HG03139 (cell line): ENCODE data around the gene WNT5A.
"Not testable (repeated sequence)": the region's sequence is repeated elsewhere in the genome, so short reads cannot be mapped to it uniquely, and the experiment has no call there.

Source experiments
- ATAC-seq: cut with Tn5 transposase; IDR thresholded peaks from one replicate; pipeline ENCODE4 v1.9.1; 2021; ENCODE audit not compliant: unreplicated experiment

Gene WNT5A

DNA sequence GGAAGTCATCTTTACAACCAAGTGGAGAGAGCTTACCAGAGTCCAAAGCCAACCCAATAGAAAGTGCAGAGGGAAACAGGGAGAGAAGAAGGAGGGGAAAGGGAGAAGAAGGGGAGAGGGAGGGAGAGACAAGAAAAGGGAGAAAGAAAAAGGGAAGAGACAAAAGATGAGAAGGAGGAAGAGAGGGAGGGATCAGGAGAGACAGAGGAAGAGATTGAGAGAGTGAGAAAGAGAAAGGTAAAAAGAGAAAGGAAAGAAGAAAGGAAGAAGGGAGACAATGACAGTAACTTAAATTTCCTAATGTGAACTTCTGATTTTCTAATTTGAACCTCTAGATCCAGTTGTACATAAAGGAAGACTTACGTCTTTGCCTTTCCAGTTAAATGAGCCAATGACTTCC is 20.7 kb upstream of the WNT5A start:
- ATAC-seq = no peak

DNA sequence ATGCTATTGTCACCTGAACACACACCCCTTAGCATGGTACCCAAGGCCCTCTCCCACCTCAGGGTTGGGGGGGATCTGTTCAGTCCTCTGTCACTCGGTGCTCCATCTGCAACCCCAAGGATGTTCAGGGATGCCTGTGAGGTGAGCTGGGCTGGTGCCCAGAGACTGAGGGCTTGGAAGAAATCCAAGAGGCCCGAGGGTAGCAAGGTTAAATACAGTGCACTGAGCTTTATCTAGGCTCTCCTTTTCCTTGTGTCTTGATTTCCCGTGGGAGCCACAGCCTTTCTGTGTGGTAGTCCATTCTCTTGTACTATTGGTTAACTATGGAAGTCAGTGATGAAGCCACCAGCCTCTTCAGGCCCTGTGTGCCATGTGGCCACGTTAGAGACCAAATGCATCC is 18.7 kb upstream of the WNT5A start:
- no peak for ATAC-seq

DNA sequence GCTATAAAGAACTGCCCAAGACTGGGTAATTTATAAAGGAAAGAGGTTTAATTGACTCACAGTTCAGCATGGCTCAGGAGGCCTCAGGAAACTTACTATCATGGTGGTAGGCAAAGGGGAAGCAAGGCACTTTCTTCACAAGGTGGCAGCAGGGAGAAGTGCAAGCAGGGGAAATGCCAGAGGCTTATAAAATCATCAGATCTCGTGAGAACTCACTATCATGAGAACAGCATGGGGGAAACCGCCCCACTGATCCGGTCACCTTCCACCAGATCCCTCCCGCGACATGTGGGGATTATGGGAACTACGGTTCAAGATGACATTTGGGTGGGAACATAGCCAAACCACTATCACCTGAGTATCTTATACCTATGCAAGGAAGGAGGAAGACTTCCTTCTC is 18.0 kb upstream of the WNT5A start:
- ATAC-seq = not testable (repeated sequence)

DNA sequence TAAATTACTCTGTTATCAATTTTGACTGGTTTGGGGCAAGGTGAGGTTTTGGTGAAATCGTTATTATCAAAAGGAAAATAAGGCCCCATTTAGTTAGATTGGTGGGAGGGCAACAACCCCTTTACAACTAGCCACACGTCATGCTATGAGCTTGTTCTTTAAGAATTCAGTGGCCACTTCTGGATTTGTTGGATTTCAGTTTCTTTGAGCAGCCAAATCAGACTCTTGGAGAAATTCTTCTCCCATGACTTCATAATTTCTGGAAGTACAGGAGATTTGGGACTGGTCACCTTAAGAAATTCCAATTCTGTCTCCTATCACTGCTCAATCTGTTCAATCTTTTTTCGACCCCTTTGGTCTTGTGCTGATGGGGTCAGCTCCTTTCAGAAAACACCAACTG is 14.8 kb upstream of the WNT5A start:
- ATAC-seq = no peak

DNA sequence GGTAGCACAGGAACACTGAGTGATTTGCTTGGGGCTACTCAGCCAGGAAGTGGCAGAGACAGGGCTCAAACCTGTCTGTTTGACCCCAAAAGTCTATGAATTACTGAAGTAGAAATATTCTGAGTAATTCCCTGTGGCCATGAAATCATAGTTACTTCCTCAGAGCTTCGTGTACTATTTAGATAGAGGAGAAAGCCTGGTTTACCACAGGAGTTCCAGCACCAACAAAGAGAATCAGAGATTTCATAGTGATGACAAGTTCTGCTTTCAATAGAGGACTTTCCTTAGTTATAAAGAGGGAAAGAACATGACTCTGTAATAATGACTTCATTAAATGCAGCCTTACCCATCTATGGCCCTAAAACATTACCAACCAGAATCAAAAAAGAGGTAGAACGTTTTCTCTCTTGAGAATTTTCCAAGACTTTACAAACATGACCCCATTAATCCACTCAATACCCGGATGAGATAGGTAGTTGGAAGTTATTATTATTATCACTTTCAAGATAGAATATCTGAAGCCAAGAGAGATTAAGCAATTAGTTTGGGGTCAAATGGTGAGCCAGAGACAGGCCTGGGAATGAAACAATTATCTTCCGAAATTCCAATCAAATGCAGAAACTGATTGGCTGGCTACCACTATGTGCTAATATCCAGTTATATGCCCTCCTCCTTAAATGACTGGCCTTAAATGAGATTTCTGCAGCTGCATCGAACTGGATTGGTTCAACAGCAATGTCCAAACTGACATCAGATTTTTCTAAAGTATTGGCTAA is 13.6 kb upstream of the WNT5A start:
- no peak for ATAC-seq

DNA sequence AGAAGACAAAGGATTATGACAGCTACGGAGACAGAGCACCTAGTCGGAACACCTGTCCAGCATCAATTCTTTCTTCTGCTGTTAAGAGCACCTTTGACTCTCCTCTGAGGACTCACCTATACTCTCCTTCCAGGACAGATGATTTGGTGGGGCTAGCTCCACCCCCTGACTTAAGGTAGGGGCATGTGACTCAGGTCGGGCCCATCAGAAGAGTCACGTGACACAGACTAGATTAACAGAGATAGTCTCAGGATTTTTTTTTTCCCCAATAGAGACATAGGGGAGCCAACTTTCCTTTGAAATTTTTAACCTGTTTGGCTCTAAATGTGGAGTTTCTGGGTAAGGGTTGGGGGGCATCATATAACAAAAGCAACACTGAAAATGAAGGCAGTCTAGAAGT is 11.4 kb upstream of the WNT5A start:
- ATAC-seq = no peak

DNA sequence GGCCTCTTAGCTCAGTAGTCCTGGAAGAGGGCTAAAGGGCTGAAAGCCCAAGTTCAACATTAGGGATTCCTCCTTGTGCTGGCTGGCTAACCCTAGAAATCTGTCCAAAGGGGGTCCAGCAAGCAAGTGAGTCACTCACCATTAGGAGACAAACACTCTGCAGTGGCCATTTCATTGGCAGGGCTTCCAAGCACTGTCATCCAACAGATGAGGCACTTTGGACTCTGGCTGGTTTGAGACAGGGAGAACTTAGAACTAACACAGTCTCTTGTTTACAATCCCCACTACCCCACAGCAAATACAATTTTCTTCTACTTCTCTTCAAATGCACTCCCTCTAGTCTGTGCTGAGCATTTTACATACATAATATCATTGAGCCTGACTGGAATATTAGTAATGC is 10.1 kb upstream of the WNT5A start:
- no peak for ATAC-seq

DNA sequence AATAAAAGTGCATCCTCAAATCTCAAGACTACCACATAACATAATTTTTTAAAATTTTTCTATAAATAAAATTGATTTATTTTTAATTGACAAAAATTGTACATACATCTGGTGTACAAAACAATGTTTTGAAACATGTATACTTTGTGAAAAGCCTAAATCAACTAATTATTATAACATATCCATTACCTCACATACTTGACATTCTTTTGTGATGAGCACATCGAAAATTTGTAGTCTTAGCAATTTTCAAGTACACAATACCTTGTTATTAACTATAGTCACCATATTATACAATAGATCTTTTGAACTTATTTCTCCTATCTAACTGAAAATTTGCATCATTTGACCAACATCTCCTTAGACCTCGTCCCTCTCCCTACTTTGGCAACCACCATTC is 7.9 kb upstream of the WNT5A start:
- ATAC-seq = no peak

DNA sequence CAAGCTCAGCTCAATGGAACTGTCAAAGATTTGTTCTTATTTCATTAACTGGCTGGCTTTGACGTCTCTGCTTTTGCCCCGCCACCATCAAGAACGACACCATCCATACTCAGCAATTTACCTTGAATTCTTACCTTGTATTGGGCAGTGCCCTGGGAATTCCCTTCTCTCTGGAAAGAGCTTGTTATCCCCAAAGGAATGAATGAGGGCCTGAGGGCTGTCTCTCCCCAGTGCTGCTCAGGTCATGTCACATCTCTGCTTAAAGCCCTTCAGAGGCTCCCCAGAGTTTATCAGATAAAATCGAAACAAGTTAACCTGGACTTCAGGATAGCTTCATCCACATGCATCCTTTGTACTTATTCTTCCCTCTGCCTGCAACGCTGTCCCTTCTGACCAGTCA is 5.9 kb upstream of the WNT5A start:
- ATAC-seq = no peak

DNA sequence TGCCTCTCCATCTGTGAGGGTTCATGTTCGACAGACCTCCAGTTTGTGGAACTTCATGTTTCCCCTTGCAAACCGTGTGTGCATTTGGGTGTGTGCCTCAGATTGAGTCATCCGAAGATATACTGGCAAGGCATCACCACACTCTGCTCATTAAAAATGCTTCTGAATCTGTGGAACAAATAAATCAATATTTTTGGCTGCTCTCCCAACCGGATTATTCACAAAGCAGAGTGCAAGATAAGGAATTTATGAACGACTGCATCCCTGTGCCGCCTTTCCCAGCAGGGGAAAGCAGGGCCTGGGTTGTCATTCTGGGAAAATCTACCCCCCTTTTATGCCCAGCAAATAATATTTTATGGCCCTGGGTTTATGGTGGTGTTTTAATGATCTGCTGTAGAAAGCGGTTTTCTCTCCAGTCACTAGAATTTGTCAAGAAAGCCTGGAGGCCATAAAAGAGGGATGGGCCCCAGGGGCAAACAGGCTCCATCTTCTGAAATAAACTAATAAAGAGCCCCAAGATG is 4.2 kb upstream of the WNT5A start:
- ATAC-seq = no peak

DNA sequence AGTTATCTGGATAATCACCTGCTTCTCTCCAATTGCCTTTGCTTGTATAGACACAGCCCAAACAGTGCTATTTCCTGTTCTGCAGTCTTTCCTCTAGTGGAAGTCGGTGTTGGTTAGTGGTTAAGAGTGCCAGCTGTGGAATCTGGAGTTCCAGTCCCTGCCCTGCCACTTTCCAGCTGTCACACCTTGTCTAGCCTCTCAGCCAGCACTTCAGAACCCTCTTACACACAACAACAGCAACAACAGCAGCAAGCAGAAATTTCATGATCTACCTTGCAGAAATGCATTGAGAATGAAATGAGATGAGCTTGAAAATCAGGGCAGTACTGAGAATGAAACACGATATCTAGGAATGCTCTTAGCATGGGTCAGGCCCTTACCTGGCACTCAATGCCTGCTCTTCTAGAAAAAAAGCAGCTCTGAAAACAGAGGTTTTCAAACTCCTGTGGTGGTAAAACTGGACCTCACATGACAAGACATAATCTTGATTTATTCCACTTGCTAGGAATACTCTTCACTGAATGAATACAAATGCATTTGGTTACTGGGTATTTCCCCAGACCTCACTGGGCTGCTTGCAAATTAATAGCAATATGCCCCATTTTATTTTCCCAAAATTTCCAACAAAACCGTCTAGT is 3.3 kb upstream of the WNT5A start:
- ATAC-seq = no peak

DNA sequence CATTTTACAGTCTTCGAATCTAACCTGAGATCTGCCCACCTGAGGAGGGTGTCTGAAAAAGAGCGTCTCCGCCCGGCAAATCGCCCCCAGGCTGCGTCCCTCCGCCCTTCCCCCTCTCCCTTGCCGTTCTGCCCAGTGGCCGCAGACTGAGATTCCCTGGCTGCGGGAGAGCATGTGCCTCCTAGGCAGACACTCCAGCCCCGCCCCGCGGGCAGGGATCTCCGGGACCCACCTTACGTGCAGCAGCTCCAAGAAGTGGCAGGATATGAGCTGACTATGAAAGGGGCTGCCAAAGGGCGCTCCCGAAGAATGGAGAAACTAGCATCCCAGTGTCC is 2.7 kb upstream of the WNT5A start:
- ATAC-seq = no peak

DNA sequence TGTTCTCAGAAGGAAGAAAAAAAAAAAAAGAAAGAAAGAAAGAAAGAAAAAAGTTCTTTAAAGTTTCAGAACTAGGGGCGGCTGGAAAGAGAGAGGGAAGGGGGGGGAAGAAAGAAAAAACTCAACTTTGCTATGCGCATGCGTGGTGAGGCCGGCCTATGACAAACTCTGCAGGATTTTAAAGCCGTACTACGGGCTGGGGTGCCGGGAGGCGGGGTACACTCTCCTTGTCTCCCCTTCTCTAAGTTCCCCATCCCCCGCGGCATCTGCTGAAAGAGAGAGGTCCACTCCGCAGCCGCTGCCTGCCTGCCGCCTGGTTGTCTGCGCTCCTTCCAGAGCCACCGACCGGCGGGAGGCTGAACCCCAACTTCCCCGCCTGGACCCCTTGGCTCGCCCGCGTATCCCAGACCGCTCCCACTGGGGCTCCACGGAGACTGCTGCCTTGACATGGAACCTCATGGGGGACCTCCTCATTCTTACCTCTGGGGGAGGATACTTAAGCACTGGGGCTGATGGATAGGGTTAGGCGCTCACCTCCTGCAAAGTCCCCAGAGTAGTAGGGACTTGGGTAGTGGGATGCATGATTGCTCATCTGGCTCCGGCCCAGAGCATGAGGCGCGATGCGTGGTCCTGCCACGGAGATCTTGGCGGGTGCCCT is 1.4 kb upstream of the WNT5A start:
- no peak for ATAC-seq

DNA sequence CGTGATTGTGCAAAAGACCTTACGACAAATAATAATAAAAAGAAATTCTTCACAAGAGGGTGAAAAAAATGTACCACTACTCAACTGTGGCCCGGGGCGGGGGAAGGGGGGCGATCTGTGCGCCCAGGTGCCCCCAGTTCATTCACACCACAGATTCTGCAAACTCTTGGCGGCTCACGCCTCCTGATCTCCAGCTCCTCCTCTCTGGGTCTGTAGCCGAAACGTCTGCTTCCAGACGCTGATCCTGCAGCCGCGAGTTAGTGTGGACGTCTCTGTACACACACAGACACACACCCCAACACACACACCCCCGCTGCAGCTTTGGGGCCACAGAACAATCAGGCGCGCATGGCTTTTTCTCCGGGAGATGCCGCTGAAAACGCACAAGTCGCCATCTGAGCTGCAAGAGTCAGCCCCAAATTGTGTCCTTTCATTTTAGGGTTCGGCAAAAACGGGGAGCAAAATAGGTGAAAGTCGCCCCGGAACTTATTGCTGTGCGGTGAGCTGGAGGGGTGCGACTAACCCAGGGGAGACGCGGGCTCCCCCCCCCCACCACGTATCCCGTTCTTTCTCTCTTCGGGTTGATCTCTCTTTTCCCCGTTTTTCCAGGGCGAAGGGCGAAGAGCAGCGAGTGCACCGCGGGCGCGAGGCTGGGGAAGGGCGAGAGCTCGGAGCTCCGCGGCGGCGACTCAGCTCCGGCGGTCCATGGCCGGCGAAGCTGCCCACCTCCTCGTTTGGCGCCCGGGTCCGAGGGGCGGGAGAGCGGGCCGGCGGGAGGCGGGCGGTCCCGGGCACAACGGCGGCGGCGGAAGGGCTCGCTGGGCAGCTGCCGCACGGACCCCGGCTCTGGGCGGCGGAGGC is 505 bp upstream of the WNT5A start:
- no peak for ATAC-seq

DNA sequence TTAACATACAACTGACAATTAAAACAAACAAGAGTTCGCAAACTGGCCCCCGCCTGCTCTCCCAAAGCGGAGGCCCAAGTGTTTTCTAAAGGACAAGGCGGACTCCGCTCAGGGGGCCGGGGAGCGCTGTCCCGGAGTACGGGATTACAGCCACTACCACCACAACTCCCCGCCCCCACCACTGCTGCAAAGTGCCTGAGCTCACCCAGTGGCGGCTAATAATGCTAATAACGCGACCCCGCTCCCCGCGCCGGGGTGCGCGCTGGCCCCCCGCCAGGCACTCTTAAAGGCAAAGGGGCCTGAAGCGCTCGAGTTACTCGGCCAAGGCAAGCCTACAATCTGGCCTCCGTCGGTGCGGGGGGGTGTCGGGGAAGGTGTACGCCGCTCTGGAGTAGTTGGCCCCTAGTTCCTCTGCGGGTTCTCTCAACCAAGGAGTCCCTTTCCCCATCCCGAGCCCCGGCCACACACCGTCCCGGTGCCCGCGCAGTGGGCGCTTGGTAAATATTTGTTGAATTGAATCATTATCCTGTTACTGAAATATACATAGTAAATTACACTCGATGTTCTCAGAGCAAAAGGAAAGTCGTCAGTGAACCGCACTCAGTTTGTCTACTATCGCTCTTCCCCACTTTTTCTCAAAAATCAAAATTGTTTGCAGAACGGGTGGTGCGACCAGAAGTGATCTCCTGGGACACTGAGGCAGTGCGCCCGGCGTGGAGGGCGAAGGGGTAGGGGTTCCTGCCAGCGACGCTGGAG is 827 bp downstream of the WNT5A start:
- ATAC-seq = no peak

DNA sequence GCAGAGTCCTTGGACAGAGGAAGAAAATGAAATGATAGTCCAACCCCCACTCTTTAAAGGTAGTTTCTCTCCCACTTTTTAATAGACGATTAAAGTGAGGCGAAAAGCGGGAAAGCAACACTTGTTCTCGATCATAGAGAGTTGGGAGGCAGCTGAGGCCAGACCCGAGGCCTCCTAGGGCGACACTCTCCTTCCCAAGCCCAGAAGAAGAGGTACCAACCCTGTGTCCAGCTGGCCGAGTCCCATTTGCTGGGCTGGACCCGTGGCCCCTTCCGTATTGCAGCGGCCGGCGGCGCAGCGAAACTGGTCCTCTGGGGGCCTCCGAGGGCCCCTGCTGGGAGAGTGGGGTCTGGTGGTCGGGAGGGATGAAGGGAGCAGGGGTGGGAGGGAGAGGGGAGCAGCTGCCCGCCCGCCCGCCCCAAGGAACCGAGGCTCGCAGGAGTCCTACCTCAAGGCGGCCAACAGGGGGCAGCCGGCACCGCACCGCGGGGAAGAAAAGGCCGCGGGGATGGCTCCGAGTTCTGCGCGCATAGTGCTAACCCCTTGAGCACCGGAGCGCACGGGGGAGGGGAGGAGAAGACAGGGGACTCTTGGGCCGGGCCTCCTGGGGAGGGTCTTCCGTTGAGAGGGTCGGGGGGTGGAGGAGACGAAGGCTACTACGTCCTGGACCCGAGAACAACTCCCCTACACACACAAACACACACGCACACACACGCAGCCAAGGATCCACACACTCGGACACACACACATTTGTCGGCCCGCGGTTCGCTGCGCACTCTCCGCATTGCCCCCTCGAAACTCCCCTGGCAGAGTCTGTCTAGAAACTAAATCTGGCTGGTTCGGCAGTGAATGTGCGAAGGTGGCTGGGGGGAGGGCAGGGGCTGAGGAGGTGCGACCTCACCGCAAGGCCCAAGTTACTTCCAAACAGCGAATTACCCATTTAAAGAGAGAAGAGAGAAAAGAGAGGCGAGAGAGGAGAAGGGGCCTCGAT is 2.0 kb downstream of the WNT5A start:
- no peak for ATAC-seq

DNA sequence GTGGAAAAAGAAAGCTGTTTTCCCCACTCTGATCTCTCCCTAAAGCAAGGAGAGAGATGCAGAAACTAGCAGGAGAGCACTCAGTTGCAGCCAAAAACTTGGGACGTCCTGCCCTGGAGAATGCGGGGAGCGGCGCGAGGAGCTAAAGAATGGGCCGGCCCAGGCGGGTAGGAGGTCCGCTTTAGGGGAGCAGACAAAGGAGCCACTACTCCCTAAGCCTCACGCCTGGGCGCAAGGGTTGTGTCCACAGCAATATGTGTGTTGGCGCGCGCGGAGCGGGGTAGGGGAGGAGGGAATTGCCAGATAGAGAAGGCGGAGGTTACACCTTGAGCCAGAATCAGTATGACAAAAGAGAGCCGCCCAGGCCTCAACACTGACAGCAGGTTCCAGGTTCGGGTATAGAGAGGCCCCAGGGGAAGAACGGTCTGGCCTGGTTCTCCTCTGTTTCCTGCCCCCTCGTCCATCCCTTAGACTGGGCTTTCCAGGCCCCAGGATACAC is 2.9 kb downstream of the WNT5A start:
- ATAC-seq = no peak

DNA sequence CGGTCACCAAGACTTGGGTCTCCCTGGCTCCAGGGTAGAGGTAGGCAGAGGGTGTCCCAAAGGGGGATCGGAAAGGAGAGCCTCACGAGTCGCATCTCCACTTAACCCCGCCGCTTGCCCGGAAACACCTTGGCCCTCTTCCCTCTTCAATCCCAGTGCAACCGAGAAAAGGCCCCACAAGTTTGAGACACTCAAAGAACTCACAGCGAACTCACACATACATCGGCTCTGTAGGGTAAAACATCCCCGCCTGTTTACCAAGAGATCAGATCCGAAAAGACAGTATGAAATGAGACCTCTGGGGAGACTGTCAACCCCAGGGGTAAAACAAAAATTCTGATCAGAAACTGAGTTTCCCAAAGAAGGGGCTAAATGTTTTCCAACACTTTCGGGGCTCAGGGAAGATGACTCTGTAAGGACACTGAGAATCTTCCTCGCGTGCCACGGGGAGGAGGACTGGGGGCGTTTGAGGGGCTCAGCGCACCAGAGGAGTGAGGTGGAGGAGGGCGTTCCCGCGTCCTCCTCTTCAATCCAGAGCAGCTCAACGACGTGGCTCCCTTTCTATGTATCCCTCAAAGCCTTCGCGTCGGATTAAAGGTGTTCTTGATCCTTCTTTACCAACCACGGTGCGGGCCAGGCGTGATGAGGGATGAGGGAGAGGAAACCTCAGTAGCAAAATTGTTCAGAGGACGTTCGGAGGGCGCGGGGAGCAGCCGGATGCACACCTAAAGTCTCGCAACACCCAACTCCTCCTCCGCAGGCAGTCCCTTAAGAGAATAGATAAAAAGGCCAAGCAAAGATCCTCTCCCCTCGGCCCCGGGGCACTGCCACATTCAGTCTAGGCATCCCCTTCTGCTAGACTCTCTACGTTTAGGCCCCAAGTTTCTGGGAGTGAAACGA is 3.7 kb downstream of the WNT5A start:
- ATAC-seq = no peak
